ENCODE measurements around the gene ARHGAP1. TPM values are rescaled to one million over a fixed set of nuclear protein-coding genes. Genes with fewer than 3 reads are reported as not detected.

ARHGAP1 gene
- total RNA-seq, 1 donor from 2014 or later = 29.3 TPM

DNA sequence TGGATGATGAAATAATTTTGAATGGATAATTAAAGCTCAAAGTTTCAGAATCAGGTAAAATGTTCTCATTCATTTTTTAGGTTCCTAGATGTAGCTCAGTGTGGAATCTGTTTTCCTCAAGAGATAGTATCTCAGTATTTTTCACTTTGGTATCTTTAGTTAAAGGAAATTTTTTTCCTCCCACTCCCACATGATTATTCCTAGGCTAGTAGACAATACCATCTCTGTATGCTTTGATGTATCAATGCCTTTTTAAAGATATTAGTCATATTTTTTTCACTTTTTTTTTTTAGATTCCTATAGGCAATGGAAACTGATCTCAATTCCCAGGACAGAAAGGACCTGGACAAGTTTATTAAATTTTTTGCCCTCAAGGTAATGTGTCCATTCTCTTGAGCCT is 56.4 kb downstream of the ARHGAP1 start:
- DNase-seq (ENCODE audit: low spot score) (no peak), ATAC-seq (no peak)

DNA sequence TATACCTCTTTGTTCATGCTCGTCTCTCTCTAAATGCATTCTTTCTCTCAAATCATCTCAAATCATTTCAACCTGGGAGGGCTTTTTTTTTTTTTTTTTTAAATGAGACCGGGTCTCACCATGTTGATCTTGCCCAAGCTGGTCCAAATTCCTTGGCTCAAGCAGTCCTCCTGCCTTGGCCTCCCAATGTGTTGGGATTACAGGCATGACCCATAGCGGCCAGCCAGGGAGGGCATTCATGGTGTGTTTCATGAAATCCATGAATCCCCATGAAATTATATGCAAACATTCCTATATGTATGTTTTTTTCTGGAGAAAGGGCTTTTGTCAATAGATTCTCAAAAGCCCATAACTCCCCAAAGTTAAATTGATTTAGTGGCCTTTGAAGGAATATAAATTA is 56.9 kb downstream of the ARHGAP1 start:
- no peak for ATAC-seq

DNA sequence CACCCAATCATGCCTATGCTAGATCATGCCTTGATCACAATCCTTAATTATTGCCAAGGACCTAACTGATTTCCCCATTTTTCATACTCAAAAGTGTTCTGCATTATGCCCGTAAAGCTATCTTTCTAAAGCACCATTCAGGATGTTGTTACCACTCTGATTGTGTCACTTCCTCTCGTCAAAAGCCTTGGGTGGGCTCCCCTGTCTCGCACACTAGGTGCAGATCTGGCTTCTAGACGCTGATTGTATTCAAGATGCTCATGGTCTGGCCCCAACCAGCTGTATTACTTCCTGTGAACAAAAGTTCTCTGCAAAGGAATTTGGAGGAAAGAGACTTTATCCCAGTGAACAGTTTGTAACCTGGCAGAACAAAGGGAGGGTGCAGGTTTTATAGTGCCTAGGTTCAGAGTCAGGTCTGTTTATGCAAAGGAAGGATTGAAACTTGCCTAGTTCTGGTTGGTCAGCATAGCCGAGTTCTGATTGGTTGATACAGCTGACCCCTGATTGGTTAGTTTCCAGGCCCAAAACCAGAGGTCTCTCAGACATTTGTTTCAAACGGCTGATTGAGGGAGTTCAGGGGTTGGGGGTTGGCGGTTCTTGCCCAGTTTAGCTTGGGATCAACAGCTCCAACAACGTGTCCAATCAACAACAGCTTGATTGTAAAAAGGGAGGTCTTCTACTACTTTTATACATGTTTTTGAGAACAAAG is 57.6 kb downstream of the ARHGAP1 start:
- ATAC-seq (no peak), DNase-seq (ENCODE audit: low spot score) (no peak)

More for the DNA sequence above, 56.9 kb downstream of the ARHGAP1 start:
- DNase-seq (ENCODE audit: low spot score) = no peak

DNA sequence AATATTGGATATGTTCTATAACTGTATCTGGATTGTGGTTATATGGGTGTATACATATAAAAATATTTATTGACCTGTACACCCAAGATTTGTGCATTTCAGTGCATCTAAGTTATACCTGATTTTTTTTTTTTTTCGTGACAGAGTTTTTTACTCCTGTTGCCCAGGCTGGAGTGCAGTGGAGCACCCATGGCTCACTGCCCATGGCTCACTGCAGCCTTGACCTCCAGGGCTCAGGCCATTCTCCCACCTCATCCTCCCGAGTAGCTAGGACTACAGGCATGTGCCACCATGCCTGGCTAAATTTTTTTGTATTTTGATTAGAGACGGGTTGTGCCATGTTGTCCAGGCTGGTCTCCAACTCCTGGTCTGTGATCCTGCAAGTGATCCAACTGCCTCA is 58.8 kb downstream of the ARHGAP1 start:
- DNase-seq (ENCODE audit: low spot score) (no peak), ATAC-seq (peak; percentile 64)

DNA sequence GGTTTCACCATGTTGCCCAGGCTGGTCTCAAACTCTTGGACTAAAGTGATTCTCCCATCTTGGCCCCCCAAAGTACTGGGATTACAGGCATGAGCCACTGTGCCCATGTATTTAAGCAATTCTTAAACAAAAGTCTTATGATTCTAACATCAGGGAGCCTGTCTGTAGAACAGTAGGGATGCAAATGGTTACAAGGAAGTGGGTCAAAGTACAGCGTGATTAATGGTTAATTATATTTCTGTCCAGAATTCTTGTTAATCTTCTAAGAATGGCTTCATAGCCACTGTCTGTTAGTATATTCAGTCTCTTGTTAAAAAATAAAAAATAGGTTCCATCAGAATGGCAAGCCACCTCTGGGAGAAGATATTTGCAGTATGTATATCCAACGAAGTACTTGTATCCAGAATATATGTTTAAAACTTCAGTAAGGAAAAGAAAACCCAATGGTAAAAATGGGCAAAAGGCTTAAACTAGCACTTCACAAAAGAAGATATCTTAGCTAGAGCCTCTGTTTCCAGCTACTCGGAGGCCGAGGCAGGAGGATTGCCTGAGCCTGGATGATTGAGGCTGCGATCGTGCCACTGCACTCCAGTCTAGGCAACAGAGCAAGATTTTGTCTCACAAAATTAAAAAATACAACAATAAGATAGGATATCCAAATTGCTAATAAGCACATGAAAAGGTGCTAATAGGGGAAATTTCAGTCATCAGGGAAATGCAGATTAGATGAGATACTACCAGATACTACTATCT is 60.2 kb downstream of the ARHGAP1 start:
- DNase-seq (ENCODE audit: low spot score) = no peak

DNA sequence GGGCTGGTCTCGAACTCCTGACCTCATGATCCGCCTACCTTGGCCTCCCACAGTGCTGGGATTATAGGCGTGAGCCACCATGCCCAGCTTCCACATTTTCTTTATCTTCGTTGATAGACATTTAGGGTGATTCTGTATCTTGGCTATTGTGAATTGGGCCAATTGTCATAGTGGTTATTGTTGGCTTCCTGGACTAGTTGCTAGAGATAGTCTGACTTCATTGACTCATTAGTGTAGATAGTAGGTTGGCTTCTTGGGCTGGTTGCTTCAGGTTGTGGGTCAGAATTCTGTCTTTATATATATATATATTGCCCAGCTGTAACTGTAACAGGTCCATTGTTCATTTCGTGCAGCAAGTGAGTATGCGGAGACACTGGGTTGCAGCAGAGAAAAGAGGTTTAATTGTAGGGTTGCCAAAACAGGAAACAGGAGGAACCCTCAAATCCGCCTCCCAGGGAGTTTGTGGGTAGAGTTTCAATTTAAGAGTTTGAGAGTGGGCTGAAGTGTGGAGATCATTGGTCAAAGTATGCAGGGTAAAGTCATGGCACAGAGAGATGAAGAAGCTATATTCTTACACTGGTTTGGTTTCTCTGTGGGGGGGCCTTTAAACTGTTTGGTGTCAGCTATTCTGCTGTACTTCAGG is 61.1 kb downstream of the ARHGAP1 start:
- DNase-seq (ENCODE audit: low spot score) = no peak
- no peak for ATAC-seq

More for the DNA sequence above, 60.2 kb downstream of the ARHGAP1 start:
- peak; percentile 57 for ATAC-seq

DNA sequence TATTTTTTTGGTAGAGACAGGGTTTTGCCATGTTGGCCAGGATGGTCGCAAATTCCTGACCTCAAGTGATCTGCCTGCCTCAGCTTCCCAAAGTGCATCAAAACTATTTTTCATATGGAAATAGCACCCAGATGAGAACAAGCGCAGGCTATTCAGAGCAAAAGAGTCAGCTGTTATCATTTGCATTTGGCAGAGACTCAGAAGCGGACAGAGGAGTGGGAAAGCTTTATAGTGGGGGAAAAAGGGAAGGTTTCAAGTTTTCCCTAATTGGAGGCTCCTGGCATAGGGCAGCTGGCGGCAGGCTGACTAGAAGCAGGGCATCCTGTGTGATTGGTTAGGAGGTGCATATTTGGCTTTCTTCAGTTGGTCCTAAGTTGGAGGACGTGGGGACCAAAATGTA is 62.9 kb downstream of the ARHGAP1 start:
- no peak for ATAC-seq

DNA sequence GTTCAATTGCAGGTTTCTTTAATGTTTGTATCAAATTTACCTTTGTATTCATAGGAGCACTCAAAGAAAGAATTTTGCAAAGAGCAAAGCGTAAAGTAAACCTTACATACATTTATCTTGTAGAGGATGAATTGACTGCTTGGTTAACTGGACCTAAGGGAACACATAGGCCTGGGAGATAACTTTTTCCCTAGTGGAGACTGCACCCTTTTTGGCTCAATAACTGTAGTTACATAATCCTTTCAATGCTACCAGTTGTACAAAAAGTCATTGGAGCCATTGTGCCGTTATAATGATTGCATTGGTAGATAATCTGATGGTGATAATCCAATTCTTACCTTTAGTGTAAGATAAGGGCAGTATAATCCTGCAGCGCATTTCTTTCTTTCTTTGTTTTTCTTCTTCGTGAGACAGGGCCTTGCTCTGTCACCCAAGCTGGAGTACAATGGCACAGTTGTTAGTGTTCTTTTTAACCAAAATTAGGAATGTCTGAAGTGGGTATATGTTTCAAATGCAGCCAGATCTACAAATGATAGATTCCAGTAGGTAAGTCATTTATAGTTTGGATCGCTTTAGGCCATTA is 64.8 kb downstream of the ARHGAP1 start:
- ATAC-seq = peak; percentile 56
- no peak for DNase-seq (ENCODE audit: low spot score)

More for the DNA sequence above, 62.9 kb downstream of the ARHGAP1 start:
- DNase-seq (ENCODE audit: low spot score) = no peak

DNA sequence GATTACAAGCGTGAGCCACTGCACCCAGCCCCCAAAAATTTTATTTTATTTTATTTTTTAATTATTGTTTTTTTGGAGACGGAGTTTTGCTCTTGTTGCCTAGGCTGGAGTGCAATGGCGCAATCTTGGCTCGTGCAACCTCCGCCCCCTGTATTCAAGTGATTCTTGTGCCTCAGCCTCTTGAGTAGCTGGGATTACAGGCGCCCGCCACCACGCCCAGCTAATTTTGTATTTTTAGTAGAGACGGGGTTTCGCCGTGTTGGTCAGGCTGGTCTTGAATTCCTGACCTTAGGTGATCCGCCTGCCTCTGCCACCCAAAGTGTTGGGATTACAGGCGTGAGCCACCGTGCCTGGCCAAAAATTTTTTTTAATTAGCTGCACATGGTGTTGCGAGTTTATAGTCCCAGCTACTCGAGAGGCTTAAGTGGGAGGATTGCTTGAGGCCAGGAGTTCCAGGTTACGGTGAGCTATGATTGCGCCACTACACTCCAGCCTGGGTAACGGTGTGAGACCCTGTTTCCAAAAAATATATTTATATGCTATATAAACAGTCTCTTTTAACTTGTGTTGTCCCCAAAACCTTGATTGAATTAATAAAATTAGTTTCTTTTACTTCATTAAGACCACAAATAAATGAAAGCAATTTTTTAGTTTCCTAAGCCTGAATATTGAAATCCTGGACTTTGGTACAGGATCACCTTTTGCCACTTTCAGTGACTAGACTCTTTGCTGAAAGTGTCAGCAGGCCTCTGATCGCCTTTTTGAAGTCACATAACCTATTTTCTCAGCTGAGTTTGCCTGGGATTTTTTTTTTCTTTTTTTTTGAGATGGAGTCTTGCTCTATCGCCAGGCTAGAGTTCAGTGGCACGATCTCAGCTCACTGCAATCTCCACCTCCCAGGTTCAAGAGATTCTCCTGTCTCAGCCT is 66.9 kb downstream of the ARHGAP1 start:
- DNase-seq (ENCODE audit: low spot score) = no peak
- peak; percentile 83 for ATAC-seq

DNA sequence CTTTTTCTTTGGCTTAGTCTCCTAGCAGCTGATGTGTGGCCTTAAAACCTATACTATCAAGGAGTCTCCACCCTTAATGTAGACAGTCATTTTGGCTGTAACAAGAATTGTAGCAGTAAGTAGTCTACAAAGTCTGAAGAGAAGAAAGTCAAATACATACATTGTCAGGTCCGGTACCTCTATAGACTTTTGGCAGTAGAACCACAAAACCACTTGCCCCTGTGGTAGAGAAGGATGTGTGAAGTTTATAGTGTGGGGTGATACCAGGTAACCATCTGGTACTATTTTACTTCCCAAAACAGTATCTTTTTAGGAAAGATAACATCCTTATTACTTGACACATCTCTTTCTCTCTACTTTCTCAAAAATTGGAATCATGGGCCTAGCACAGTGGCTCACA is 67.9 kb downstream of the ARHGAP1 start:
- ATAC-seq = no peak
- DNase-seq (ENCODE audit: low spot score) = no peak

DNA sequence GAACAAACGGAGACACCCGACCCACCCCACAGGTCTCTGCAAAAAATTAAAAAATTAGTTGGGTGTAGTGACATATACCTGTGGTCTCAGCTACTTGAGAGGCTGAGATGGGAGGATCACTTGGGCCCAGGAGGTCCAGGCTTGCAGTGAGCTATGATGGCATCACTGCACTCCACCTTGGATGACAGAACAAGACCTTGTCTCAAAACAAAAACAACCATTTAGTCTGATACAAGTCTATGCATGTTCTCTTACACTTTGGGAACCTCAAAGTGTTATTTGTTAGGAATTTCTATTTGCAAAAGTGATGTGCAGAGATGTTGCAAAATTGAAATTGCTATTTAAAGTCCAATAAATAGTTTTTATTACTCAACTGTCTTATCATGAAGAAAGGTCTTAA is 68.7 kb downstream of the ARHGAP1 start:
- no peak for DNase-seq (ENCODE audit: low spot score)
- no peak for ATAC-seq

DNA sequence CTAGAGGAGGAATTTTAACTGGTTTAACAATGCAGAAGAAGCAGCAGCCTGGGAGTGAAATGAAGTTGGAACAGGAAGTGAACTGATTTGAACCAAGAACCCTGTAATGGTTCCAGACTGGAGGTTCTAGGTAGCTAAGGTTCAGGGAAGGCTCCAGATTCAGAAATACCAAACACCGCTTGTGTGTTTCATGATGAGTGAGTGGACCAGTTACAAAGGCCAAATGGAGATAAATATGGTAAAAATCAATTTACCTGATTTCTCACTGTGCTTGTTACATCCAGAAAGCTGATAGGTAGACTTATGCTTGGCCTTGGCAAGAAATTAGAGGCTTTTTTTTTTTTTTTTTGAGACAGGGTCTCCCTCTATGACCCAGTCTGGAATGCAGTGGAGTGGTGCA is 70.2 kb downstream of the ARHGAP1 start:
- DNase-seq (ENCODE audit: low spot score) = no peak
- peak; percentile 66 for ATAC-seq

DNA sequence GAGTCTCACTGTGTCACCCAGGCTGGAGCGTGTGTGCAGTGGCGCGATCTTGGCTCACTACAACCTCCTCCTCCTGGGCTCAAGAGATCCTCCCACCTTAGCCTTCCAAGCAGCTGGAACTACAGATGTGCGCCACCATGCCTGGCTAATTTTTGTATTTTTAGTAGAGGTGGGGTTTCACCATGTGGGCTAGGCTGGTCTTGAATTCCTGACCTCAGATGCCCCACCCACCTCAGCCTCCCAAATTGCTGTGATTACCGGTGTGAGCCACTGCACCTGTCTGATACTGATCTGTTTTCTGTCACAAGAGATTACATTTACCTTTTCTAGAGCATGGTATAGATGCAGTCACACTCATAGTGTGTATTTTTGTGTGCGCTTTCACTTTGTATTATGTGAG is 71.5 kb downstream of the ARHGAP1 start:
- ATAC-seq = no peak
- DNase-seq (ENCODE audit: low spot score) = peak; percentile 0

Other genes starting within 250 kb of the ARHGAP1 start
- gene AMBRA1, start 106.6 kb downstream of the ARHGAP1 start, total RNA-seq = 14.7 TPM
- 2.8 TPM for gene HARBI1, start 83.4 kb downstream of the ARHGAP1 start, total RNA-seq
- 43.0 TPM for gene ATG13, start 83.1 kb downstream of the ARHGAP1 start, total RNA-seq
- gene ZNF408, start 412 bp upstream of the ARHGAP1 start, total RNA-seq = 9.4 TPM
- 1,408 TPM for gene F2, start 18.6 kb upstream of the ARHGAP1 start, total RNA-seq
- 19.5 TPM for gene CKAP5, start 145.7 kb upstream of the ARHGAP1 start, total RNA-seq
- 0.50 TPM for gene LRP4, start 217.9 kb upstream of the ARHGAP1 start, total RNA-seq
- 4.1 TPM for gene CSTPP1, start 236.1 kb upstream of the ARHGAP1 start, total RNA-seq

All from left lobe of liver (tissue), 2 donors.